Ovary (tissue), 9 donors: ENCODE results near the gene SHB. TPM values are rescaled to one million over a fixed set of nuclear protein-coding genes. Genes with fewer than 3 reads are reported as not detected.

ENCODE experiments used
- DNase-seq, 5 donors: peaks; one replicate each; pipeline ENCODE4 v3.0.0-alpha.2; 2019 to 2020
- H3K27ac ChIP-seq, 2 donors: fragments of 200-600 bp; one replicate each; pipeline versions ENCODE4 v1.5.1 to v1.8.0; 2019 to 2022
- H3K27me3 ChIP-seq: fragments of 200-600 bp; one replicate; pipeline ENCODE4 v1.8.0; 2022
- H3K36me3 ChIP-seq: fragments of 200-600 bp; sonication (generic); one replicate; pipeline ENCODE4 v1.5.1; 2019
- H3K4me1 ChIP-seq: one replicate; pipeline ENCODE4 v1.8.1; 2013; ENCODE audit warnings: mild to moderate bottlenecking, moderate library complexity; ENCODE audit not compliant: insufficient read depth
- H3K4me3 ChIP-seq: fragments of 200-600 bp; sonication (generic); one replicate; pipeline ENCODE4 v1.5.1; 2017
- H3K9me3 ChIP-seq, 2 donors: fragments of 200-600 bp in 1 of 2; sonication (generic) in 1 of 2; one replicate each; pipeline versions ENCODE4 v1.5.1 to v1.8.1; 2013 to 2019; ENCODE audit warnings: mild to moderate bottlenecking in 1 of 2, moderate library complexity in 1 of 2
- EP300 ChIP-seq: sonication (generic); formaldehyde crosslinking; IDR thresholded peaks from one replicate; pipeline ENCODE4 v1.6.1; 2017; ENCODE audit warnings: antibody characterized with exemption
- POLR2A ChIP-seq: fragments of 450-650 bp; IDR thresholded peaks from one replicate; pipeline ENCODE4 v1.6.1; 2017; ENCODE audit warnings: antibody characterized with exemption, mild to moderate bottlenecking, moderate library complexity
- WGBS, 3 donors: extraction: QIAGEN DNeasy Blood & Tissue Kit in 1 of 3; methylation state at CpG; one replicate each; pipeline versions ENCODE4 v1.1.5 to v1.1.7; 2013 to 2017; 5-methylcytosine and 5-hydroxymethylcytosine counted together
- intact Hi-C, 4 donors: fragments of 100-400 bp; cut with DNase I; formaldehyde crosslinking; loops; one replicate each; pipeline versions ENCODE4 v1.11.0 to v1.15.1; 2022 to 2023
- polyA plus RNA-seq, 2 donors: library from polyadenylated mRNA; stranded (reverse); fragments of 200-250 nt in 1 of 2; fragments of 350-450 nt in 1 of 2; fragmentation: Illumina TruSeq in 1 of 2; extraction: RNeasy Lipid Tissue Mini Kit (QIAGEN cat#74804) in 1 of 2; gene quantifications; one replicate each; pipeline ENCODE4 v1.2.3, GENCODE V29; 2013 to 2014
- total RNA-seq, 7 donors: library from RNA; depleted of rRNA in 2 of 7; stranded (reverse); fragments of >200 nt in 2 of 7; fragmentation: NEBNext Ultra II Directional in 3 of 7; extraction: Animal tissue kit (Norgen Biotek cat#: 25700) in 3 of 7; gene quantifications; one replicate each; pipeline versions ENCODE4 v1.1.0 to v1.2.4, GENCODE V29; 2016 to 2023
- TF ChIP-seq, protein P1 (sequence below), 3 donors: fragments of 450-650 bp in 2 of 3; fragments of 200-600 bp in 1 of 3; IDR thresholded peaks; one replicate each; pipeline versions ENCODE4 v1.5.1 to v1.8.0; 2016 to 2022; ENCODE audit warnings: antibody characterized with exemption in 3 of 3, mild to moderate bottlenecking in 1 of 3
- donor health status: DM: no; HTN: no; CAD: no; lungs with moderate emphysema.
- donor health status: DM: no; HTN: no; CAD: no.
- donor health status: Bipolar disorder and iron deficiency.
- donor health status: DM: yes; HTN: yes; CAD: no.
- donor health status: DM: no; HTN: no; CAD: no.
- donor health status: DM: yes; HTN: yes; CAD: no.

Gene SHB
- total and polyA plus RNA-seq, 9 donors, result 3.5 to 23.8 (median 9.0) TPM

DNA sequence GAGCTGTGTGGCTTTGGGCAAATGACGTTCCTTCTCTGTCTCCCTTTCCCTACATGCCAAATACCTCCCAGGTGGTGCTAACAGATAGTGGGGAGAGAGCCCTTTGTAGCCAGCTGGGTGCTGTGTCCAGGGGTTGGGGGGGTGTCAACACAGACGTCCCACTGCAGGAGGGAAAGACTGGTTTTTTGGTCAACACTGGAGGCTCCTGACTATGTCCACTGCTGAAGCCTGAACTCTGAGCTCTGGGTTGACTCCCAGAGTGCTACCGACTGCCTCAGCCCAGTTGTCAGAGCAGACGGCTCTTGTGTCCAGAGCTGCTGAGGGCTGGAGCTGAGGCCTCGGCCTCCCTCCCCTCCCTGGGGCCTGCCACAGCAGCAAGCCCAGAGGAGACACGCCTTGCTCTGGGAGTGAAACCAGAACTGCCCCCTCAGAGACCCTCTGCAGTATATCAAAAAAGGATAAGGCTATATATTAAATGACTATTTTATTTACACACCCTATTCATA lies 150.3 kb downstream of the SHB start:
- Histone ChIP-seq H3K4me1 (peaks cover 4% of the 10 kb centered on the region), H3K36me3 (no peaks in the 10 kb centered on the region), H3K4me3 (no peak overlapping the region), H3K27me3 (no peaks in the 10 kb centered on the region), H3K27ac (no peak overlapping the region), H3K9me3 (no peaks in the 10 kb centered on the region)
- 81 to 83% (median 82%) methylated on average over 6 of the region's 6 CpGs for WGBS, 3 donors
- no peak for DNase-seq
- TF ChIP-seq, protein P1, sequence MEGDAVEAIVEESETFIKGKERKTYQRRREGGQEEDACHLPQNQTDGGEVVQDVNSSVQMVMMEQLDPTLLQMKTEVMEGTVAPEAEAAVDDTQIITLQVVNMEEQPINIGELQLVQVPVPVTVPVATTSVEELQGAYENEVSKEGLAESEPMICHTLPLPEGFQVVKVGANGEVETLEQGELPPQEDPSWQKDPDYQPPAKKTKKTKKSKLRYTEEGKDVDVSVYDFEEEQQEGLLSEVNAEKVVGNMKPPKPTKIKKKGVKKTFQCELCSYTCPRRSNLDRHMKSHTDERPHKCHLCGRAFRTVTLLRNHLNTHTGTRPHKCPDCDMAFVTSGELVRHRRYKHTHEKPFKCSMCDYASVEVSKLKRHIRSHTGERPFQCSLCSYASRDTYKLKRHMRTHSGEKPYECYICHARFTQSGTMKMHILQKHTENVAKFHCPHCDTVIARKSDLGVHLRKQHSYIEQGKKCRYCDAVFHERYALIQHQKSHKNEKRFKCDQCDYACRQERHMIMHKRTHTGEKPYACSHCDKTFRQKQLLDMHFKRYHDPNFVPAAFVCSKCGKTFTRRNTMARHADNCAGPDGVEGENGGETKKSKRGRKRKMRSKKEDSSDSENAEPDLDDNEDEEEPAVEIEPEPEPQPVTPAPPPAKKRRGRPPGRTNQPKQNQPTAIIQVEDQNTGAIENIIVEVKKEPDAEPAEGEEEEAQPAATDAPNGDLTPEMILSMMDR (IDR thresholded peaks at IDR 0.05), result no peak
- TF ChIP-seq EP300 (no peak), POLR2A (no peak)
- intact Hi-C loops, result loop anchor here in 3 of 4 donors (5.0 to 10.0 kb wide), 6 partner anchors 169 to 516 kb away; partner anchors contain the start of gene ALDH1B1 (in 1 of the 3)

DNA sequence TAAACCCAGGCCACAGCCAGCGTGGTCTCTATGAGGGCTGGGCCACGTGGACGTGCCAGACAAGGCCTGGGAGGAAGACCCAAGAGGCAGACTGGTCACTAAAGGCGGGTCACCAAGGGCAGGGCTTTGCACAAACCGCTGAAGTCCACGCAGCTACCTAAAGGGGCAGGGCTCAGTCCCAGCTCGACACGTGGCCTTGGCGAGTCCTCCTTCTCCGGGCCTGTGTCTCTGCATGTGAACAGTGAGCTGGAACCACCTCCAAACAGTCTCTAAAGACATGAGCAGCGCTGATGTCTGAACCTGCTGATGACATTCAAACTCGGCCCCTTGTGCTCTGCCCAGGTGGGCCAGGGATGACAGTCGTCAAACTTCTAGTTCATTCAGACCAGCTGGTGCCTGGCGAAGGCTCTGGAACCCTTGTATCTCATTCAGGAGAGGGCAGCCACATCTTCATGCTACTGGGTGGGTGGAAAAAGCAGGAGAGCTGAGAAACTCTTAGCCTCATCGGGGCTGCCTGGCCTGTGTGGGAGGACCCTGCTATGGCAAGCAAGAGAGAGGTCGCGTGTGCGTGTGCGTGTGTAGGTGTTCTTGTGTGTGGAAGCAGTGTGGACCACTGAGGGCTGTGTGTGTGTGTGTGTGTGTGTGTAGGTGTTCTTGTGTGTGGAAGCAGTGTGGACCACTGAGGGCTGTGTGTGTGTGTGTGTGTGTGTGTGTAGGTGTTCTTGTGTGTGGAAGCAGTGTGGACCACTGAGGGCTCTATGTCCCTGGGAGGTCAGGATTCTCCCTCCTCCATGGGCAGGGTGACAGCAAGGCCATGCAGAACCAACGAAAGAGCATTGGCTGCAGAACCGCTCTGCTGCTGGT lies 151.0 kb downstream of the SHB start:
- H3K4me3 ChIP-seq, result no peak overlapping the region
- no peaks in the 10 kb centered on the region for H3K27me3 ChIP-seq
- peak overlapping the region; percentile 13 to 26 for H3K27ac ChIP-seq
- no peak for TF ChIP-seq EP300
- no peak for TF ChIP-seq POLR2A
- TF ChIP-seq, protein P1 (IDR thresholded peaks at IDR 0.05), result no peak
- peaks cover 4% of the 10 kb centered on the region for H3K4me1 ChIP-seq
- no peak for DNase-seq
- H3K9me3 ChIP-seq, result no peaks in the 10 kb centered on the region
- intact Hi-C loops, result loop anchor here in 3 of 4 donors (2.0 to 10.0 kb wide), 7 partner anchors 169 to 517 kb away; partner anchors contain the start of gene ALDH1B1 (in 1 of the 3)
- WGBS, 3 donors, result 74 to 79% (median 79%) methylated on average over 21 of the region's 21 CpGs
- no peaks in the 10 kb centered on the region for H3K36me3 ChIP-seq

DNA sequence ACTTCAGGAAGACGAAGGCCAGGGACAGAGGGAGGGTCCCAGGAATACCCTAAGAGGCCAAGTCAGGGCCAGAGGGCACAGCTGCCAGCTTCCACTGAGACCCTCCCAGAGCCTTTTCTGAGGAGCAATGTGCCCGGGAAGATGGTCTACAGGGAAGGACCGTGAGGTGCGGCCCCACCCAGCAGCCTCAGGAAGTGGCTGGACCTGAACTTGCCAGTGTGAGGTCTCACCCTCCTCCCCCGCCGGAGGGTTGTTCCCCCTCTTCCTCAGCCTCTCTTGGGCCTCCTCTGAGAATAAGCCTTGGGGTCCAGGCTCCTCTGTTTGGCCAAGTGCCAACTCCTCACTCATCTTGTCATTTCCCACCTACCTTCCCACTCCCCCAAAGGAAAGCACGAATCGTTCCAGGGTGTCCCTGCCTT lies 151.7 kb downstream of the SHB start:
- H3K36me3 ChIP-seq, result no peaks in the 10 kb centered on the region
- H3K27me3 ChIP-seq, result no peaks in the 10 kb centered on the region
- no peak overlapping the region for H3K4me3 ChIP-seq
- DNase-seq, result no peak
- intact Hi-C loops, result loop anchor here in 3 of 4 donors (2.0 to 10.0 kb wide), 7 partner anchors 170 to 517 kb away; partner anchors contain the start of gene ALDH1B1 (in 1 of the 3)
- peaks cover 4% of the 10 kb centered on the region for H3K4me1 ChIP-seq
- TF ChIP-seq POLR2A (no peak), EP300 (no peak)
- TF ChIP-seq, protein P1 (IDR thresholded peaks at IDR 0.05), result no peak
- 45 to 58% (median 49%) methylated on average over 8 of the region's 8 CpGs for WGBS, 3 donors
- H3K9me3 ChIP-seq, result no peaks in the 10 kb centered on the region
- H3K27ac ChIP-seq, result peak overlapping the region; percentile 13 to 26

DNA sequence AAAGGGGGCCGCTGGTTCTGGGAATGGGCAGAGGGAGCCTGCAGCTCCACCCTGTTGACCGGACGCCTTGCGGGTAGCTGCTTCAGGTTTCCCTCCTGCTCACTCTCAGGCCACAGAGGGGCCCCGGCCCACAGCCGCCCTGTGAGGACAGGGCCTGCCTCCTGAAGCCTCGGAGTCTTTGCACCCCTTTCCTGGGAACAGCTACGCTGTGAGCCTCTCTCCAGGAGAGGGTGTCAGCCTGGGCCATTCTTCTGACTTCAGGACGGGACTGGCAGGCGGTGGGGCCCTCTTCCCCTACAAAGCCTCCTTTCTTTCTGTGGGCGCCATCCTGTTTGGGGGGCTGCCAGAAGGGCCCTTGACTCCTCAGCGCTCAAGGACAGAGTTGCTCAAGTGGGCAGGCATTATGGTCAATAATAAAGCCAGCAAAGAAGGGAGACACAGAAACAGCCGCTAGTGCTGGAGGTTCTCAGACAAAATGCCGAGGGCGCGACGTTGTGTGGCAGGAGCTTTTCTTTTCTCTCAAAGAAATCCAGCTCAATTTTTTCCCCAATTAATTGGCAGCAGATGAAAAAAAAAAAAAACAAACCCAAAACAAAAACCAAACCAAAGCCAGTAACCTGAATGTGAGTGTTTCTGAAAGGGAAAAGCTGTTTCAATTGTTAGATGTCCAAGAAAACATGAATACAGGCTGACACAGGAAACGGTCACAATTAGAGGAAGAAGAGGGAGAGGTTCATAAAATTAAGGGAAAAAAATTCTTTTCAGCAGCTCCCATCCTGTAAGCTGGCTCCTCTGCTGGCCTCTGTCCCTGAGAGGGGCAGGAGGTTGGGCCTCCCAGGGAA lies 152.3 kb downstream of the SHB start:
- WGBS, 3 donors, result 44 to 63% (median 52%) methylated on average over 14 to 18 of the region's 18 CpGs
- TF ChIP-seq POLR2A, result no peak
- Histone ChIP-seq H3K4me1 (peaks cover 4% of the 10 kb centered on the region), H3K36me3 (no peaks in the 10 kb centered on the region), H3K27me3 (no peaks in the 10 kb centered on the region), H3K27ac (peak overlapping the region; percentile 13 to 26), H3K4me3 (no peak overlapping the region), H3K9me3 (no peaks in the 10 kb centered on the region)
- DNase-seq, result peak in 4 of 5 donors; percentile 34 to 61 (median 50)
- intact Hi-C loops, result loop anchor here in 3 of 4 donors (2.0 to 10.0 kb wide), 7 partner anchors 171 to 518 kb away; partner anchors contain the start of gene ALDH1B1 (in 1 of the 3)
